Suprapubic skin (tissue), 3 donors: ENCODE data around the gene MLKL.

ENCODE experiments used
- EP300 ChIP-seq: sonication (generic); formaldehyde crosslinking; IDR thresholded peaks from one replicate; pipeline ENCODE4 v1.6.1; 2017; ENCODE audit warnings: antibody characterized with exemption
- POLR2A ChIP-seq, 2 donors: fragments of 450-650 bp; IDR thresholded peaks; one replicate each; pipeline ENCODE4 v1.6.1; 2017; ENCODE audit warnings: antibody characterized with exemption in 2 of 2, mild to moderate bottlenecking in 2 of 2, moderate library complexity in 2 of 2
- TF ChIP-seq, protein P1 (sequence below), 2 donors: fragments of 200-600 bp in 1 of 2; fragments of 450-650 bp in 1 of 2; sonication (generic) in 1 of 2; IDR thresholded peaks; one replicate each; pipeline ENCODE4 v1.5.1; 2016 to 2019; ENCODE audit warnings: antibody characterized with exemption in 2 of 2, mild to moderate bottlenecking in 1 of 2, moderate library complexity in 1 of 2

DNA sequence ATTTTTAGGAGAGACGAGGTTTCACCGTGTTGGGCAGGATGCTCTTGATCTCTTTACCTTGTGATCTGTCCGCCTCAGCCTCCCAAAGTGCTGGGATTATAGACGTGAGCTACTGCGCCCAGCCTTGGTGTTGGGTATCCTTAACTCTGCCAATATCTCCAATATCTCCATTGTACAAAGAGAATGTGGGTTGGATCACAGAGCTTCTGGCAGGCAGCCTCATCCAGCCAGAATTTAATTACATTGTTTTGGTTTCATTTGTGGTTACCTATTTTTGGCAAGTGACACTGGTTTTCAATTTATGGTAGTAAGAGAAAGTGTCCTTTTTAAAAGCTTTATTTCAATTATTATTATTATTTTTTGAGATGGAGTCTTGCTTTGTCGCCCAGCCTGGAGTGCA lies 20.0 kb downstream of the MLKL start:
- TF ChIP-seq EP300: no peak
- TF ChIP-seq, protein P1, sequence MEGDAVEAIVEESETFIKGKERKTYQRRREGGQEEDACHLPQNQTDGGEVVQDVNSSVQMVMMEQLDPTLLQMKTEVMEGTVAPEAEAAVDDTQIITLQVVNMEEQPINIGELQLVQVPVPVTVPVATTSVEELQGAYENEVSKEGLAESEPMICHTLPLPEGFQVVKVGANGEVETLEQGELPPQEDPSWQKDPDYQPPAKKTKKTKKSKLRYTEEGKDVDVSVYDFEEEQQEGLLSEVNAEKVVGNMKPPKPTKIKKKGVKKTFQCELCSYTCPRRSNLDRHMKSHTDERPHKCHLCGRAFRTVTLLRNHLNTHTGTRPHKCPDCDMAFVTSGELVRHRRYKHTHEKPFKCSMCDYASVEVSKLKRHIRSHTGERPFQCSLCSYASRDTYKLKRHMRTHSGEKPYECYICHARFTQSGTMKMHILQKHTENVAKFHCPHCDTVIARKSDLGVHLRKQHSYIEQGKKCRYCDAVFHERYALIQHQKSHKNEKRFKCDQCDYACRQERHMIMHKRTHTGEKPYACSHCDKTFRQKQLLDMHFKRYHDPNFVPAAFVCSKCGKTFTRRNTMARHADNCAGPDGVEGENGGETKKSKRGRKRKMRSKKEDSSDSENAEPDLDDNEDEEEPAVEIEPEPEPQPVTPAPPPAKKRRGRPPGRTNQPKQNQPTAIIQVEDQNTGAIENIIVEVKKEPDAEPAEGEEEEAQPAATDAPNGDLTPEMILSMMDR (IDR thresholded peaks at IDR 0.05): no peak
- no peak for TF ChIP-seq POLR2A (IDR thresholded peaks at IDR 0.05)
